NCI-H2107 treated with DMSO at 0.1 percent for 48 hours (cell line): ENCODE data around the gene ATAD3A.

Experiments
- DNase-seq: peaks from one replicate; lab custom pipeline; 2025; ENCODE audit not compliant: unreplicated experiment; lab: John Stamatoyannopoulos, UW

Gene ATAD3A

GRCh38 chr1:1538334-1538733 is 26.4 kb downstream of the ATAD3A start:
- DNase-seq: no peak

- no peak for DNase-seq
Measured at GRCh38 chr1:1538989-1539309, 27.0 kb downstream of the ATAD3A start.

GRCh38 chr1:1539310-1540089 is 27.5 kb downstream of the ATAD3A start:
- DNase-seq: no peak

- DNase-seq: no peak
Measured at GRCh38 chr1:1540090-1540817, 28.3 kb downstream of the ATAD3A start, which contains the start of gene TMEM240. Gene TMEM240 (minus strand): TSS chr1:1540624. CDS start chr1:1540346, 278 bp downstream.

GRCh38 chr1:1540818-1541628 is 29.1 kb downstream of the ATAD3A start:
- DNase-seq: no peak

- DNase-seq: no peak
Measured at GRCh38 chr1:1541956-1542765, 30.2 kb downstream of the ATAD3A start.

- no peak for DNase-seq
Measured at GRCh38 chr1:1542766-1543705, 31.1 kb downstream of the ATAD3A start.

GRCh38 chr1:1543706-1544099 is 31.7 kb downstream of the ATAD3A start:
- no peak for DNase-seq

- DNase-seq: no peak
Measured at GRCh38 chr1:1544544-1544943, 32.6 kb downstream of the ATAD3A start.

GRCh38 chr1:1545946-1546737 is 34.2 kb downstream of the ATAD3A start:
- no peak for DNase-seq

GRCh38 chr1:1547011-1547410 is 35.0 kb downstream of the ATAD3A start:
- no peak for DNase-seq

- no peak for DNase-seq
Measured at GRCh38 chr1:1547476-1547875, 35.5 kb downstream of the ATAD3A start.

GRCh38 chr1:1548591-1548990 is 36.6 kb downstream of the ATAD3A start:
- DNase-seq: no peak

- no peak for DNase-seq
Measured at GRCh38 chr1:1550087-1550486, 38.1 kb downstream of the ATAD3A start.

- DNase-seq: no peak
Measured at GRCh38 chr1:1550591-1551432, 38.9 kb downstream of the ATAD3A start.

- no peak for DNase-seq
Measured at GRCh38 chr1:1551524-1552262, 39.7 kb downstream of the ATAD3A start.

GRCh38 chr1:1552263-1552639 is 40.3 kb downstream of the ATAD3A start:
- no peak for DNase-seq
